ENCODE data around the gene ELN. TPM values are rescaled to one million over a fixed set of nuclear protein-coding genes. Genes with fewer than 3 reads are reported as not detected.
A peak's percentile ranks its signal among the peaks of the same experiment; 100 is the strongest.

ELN gene
- total and polyA plus RNA-seq, 9 of the 15 experiments (the other 6 are each of a cell fraction or from before 2014, with no cell fraction given) = 0.20 TPM; not detected in 8

GRCh38 chr7:74051629-74052410 lies 23.8 kb downstream of the ELN start (continued):
- TF ChIP-seq HDAC2 (IDR thresholded peaks at IDR 0.05) (no peak), JUND (IDR thresholded peaks at IDR 0.05; ENCODE audit: borderline replicate concordance, low read depth, low read length) (no peak; the same call in 1 of the 2 replicates), JUND (tag; IDR thresholded peaks at IDR 0.05; ENCODE audit: borderline replicate concordance, low read depth, low read length) (peak; percentile 36; the same call in 1 of the 3 replicates), TFAP4 (CRISPR knock-in tag; IDR thresholded peaks at IDR 0.05; ENCODE audit: borderline replicate concordance) (peak; percentile 54; the same call in 1 of the 2 replicates), ZNF263 (CRISPR knock-in tag; IDR thresholded peaks at IDR 0.05; ENCODE audit: borderline replicate concordance) (peak; percentile 74; the same call in 1 of the 2 replicates), ZC3H11A (IDR thresholded peaks at IDR 0.05; ENCODE audit: low read depth, low read length) (no peak), MAFK (IDR thresholded peaks at IDR 0.05; ENCODE audit: low read length) (no peak), BDP1 (IDR thresholded peaks at IDR 0.05; ENCODE audit: insufficient read depth, insufficient read length) (no peak), NR4A1 (CRISPR knock-in tag; IDR thresholded peaks at IDR 0.05) (no peak), NR4A1 (tag; IDR thresholded peaks at IDR 0.05) (no peak), ELK1 (CRISPR knock-in tag; IDR thresholded peaks at IDR 0.05) (no peak), SP1 (CRISPR knock-in tag; IDR thresholded peaks at IDR 0.05) (no peak), EZH2 (IDR thresholded peaks at IDR 0.05; ENCODE audit: borderline replicate concordance, low read depth, low read length) (no peak), TAL1 (IDR thresholded peaks at IDR 0.05) (peak; percentile 20; the same call in 1 of the 2 replicates), CREB3 (tag; conservative IDR thresholded peaks at IDR 0.05; ENCODE audit: low read depth) (no peak), SNAPC5 (CRISPR knock-in tag; IDR thresholded peaks at IDR 0.05) (no peak), RBM14 (IDR thresholded peaks at IDR 0.05; ENCODE audit: borderline replicate concordance, insufficient read depth, low read depth, low read length) (no peak), IFI16 (CRISPR knock-in tag; IDR thresholded peaks at IDR 0.05) (no peak), ARNT (IDR thresholded peaks at IDR 0.05) (no peak), NFYB (IDR thresholded peaks at IDR 0.05; ENCODE audit: extremely low read depth, insufficient read length) (no peak)
- TF ChIP-seq, protein P1, sequence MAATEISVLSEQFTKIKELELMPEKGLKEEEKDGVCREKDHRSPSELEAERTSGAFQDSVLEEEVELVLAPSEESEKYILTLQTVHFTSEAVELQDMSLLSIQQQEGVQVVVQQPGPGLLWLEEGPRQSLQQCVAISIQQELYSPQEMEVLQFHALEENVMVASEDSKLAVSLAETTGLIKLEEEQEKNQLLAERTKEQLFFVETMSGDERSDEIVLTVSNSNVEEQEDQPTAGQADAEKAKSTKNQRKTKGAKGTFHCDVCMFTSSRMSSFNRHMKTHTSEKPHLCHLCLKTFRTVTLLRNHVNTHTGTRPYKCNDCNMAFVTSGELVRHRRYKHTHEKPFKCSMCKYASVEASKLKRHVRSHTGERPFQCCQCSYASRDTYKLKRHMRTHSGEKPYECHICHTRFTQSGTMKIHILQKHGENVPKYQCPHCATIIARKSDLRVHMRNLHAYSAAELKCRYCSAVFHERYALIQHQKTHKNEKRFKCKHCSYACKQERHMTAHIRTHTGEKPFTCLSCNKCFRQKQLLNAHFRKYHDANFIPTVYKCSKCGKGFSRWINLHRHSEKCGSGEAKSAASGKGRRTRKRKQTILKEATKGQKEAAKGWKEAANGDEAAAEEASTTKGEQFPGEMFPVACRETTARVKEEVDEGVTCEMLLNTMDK (IDR thresholded peaks at IDR 0.05; ENCODE audit: borderline replicate concordance, insufficient read depth, low read depth, low read length, poor library complexity, severe bottlenecking) = peak; percentile 79
- TF ChIP-seq, protein P2, sequence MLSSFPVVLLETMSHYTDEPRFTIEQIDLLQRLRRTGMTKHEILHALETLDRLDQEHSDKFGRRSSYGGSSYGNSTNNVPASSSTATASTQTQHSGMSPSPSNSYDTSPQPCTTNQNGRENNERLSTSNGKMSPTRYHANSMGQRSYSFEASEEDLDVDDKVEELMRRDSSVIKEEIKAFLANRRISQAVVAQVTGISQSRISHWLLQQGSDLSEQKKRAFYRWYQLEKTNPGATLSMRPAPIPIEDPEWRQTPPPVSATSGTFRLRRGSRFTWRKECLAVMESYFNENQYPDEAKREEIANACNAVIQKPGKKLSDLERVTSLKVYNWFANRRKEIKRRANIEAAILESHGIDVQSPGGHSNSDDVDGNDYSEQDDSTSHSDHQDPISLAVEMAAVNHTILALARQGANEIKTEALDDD (IDR thresholded peaks at IDR 0.05) = no peak
